SK-N-SH (cell line): Measurements from ENCODE around the gene TMEM190. TPM values are rescaled to one million over a fixed set of nuclear protein-coding genes. Genes with fewer than 3 reads are reported as not detected.

Experiments used
- CTCF ChIA-PET: fragments of 300-600, 350-600 bp; formaldehyde crosslinking; extraction: SDS; loops from one replicate; lab custom pipeline; 2021; lab: Yijun Ruan, JAX
- POLR2A ChIA-PET: fragments of 350-600 bp; sonication (Branson Sonifier 250); formaldehyde crosslinking; extraction: SDS; loops from one replicate; lab custom pipeline; 2020; ENCODE audit warnings: antibody characterized with exemption, inconsistent platforms; lab: Yijun Ruan, JAX
- DNase-seq: peaks from one replicate; pipeline ENCODE4 v3.0.0; 2012
- H2AFZ ChIP-seq: fragments of 200-600 bp; sonication (generic); 2 replicates; pipeline ENCODE4 v1.8.1; 2016; ENCODE audit warnings: antibody characterized with exemption, mild to moderate bottlenecking, low read depth
- H3F3A ChIP-seq: fragments of 200-600 bp; sonication (generic); replicated peaks from 2 replicates; pipeline ENCODE3; 2016; ENCODE audit warnings: antibody characterized with exemption, mild to moderate bottlenecking; ENCODE audit not compliant: insufficient read depth
- H3K27ac ChIP-seq, 2 experiments: fragments of 200-500 bp in 1 of 2; fragments of 200-600 bp in 1 of 2; sonication (Bioruptor generic) in 1 of 2; sonication (generic), shearing (Covaris generic) in 1 of 2; 2 replicates each; pipeline versions ENCODE4 v1.5.1 to v1.6.1; 2014 to 2016; ENCODE audit warnings: low read depth in 2 of 2, inconsistent platforms in 1 of 2, low read length in 1 of 2, mild to moderate bottlenecking in 1 of 2, mixed read lengths in 1 of 2
- H3K27me3 ChIP-seq: fragments of 200-600 bp; sonication (generic), shearing (Covaris generic); 2 replicates; pipeline ENCODE4 v1.6.1; 2016; ENCODE audit warnings: mixed run types; ENCODE audit not compliant: insufficient read depth
- H3K36me3 ChIP-seq, 2 experiments: fragments of 200-500 bp in 1 of 2; fragments of 200-600 bp in 1 of 2; sonication (Bioruptor generic) in 1 of 2; sonication (generic) in 1 of 2; replicated peaks in 1 of 2; 2 replicates each; pipeline versions ENCODE3 to v1.5.1; 2014 to 2016; ENCODE audit warnings: low read length in 1 of 2, mild to moderate bottlenecking in 1 of 2; ENCODE audit not compliant: insufficient read depth in 2 of 2, control insufficient read depth in 1 of 2
- H3K4me1 ChIP-seq, 2 experiments: fragments of 200-500 bp in 1 of 2; fragments of 200-600 bp in 1 of 2; sonication (Bioruptor generic) in 1 of 2; sonication (generic), shearing (Covaris generic) in 1 of 2; 2 replicates each; pipeline versions ENCODE4 v1.5.1 to v1.6.1; 2014 to 2016; ENCODE audit warnings: low read depth in 1 of 2, low read length in 1 of 2, mixed run types in 1 of 2; ENCODE audit not compliant: insufficient read depth in 2 of 2, control insufficient read depth in 1 of 2
- H3K4me2 ChIP-seq: fragments of 200-600 bp; sonication (generic), shearing (Covaris generic); 2 replicates; pipeline ENCODE4 v1.6.1; 2017; ENCODE audit warnings: mixed run types
- H3K4me3 ChIP-seq, 2 experiments: fragments of 200-500 bp in 1 of 2; fragments of 200-600 bp in 1 of 2; sonication (Bioruptor generic) in 1 of 2; sonication (generic), shearing (Covaris generic) in 1 of 2; 2 replicates each; pipeline versions ENCODE4 v1.5.1 to v1.8.1; 2014 to 2016; ENCODE audit warnings: low read depth in 2 of 2, inconsistent platforms in 1 of 2, low read length in 1 of 2, mild to moderate bottlenecking in 1 of 2, mixed read lengths in 1 of 2, moderate library complexity in 1 of 2
- H3K79me2 ChIP-seq: fragments of 200-600 bp; sonication (generic); 2 replicates; pipeline ENCODE4 v1.8.1; 2017; ENCODE audit warnings: mild to moderate bottlenecking; ENCODE audit not compliant: insufficient read depth
- H3K9ac ChIP-seq: fragments of 200-600 bp; sonication (generic); 2 replicates; pipeline ENCODE4 v1.6.1; 2017; ENCODE audit warnings: mixed run types
- H3K9me2 ChIP-seq: fragments of 200-600 bp; sonication (generic); 2 replicates; pipeline ENCODE4 v1.6.1; 2017; ENCODE audit warnings: mixed run types
- H3K9me3 ChIP-seq: fragments of 200-600 bp; sonication (generic); 2 replicates; pipeline ENCODE4 v1.6.1; 2017; ENCODE audit warnings: mixed run types, mild to moderate bottlenecking, moderate library complexity
- H4K20me1 ChIP-seq: fragments of 200-600 bp; sonication (generic); 2 replicates; pipeline ENCODE4 v1.6.1; 2017; ENCODE audit warnings: mild to moderate bottlenecking, mixed run types; ENCODE audit not compliant: insufficient read depth
- EP300 ChIP-seq, 2 experiments: IDR thresholded peaks; 2 replicates each; pipeline versions ENCODE4 v1.4.0 to v1.6.1; 2012; ENCODE audit warnings: borderline replicate concordance in 1 of 2, low read depth in 1 of 2, low read length in 1 of 2
- EZH2phosphoT487 ChIP-seq: fragments of 200-600 bp; sonication (generic); IDR thresholded peaks from 2 replicates; pipeline ENCODE4 v1.6.1; 2017; ENCODE audit warnings: low read depth, mixed run types, mild to moderate bottlenecking, antibody characterized with exemption, moderate library complexity, borderline replicate concordance
- FOSL2 ChIP-seq: IDR thresholded peaks from 2 replicates; pipeline ENCODE4 v1.4.0; 2012; ENCODE audit warnings: low read depth, mild to moderate bottlenecking, moderate library complexity, borderline replicate concordance
- FOXM1 ChIP-seq: IDR thresholded peaks from 2 replicates; pipeline ENCODE4 v1.4.0; 2012; ENCODE audit warnings: low read depth, mild to moderate bottlenecking
- GATA2 ChIP-seq: sonication (generic); formaldehyde crosslinking; IDR thresholded peaks from 2 replicates; pipeline ENCODE4 v1.5.0; 2020; ENCODE audit warnings: mild to moderate bottlenecking, missing genetic modification reagents
- NFIC ChIP-seq: IDR thresholded peaks from 2 replicates; pipeline ENCODE4 v1.4.0; 2012; ENCODE audit warnings: borderline replicate concordance
- NRF1 ChIP-seq: IDR thresholded peaks from 2 replicates; pipeline ENCODE4 v1.6.1; 2012; ENCODE audit warnings: low read depth, mild to moderate bottlenecking, low read length
- RCOR1 ChIP-seq: fragments of 150-350 bp; IDR thresholded peaks from 2 replicates; pipeline ENCODE4 v1.6.1; 2017; ENCODE audit warnings: antibody characterized with exemption, low read length
- SIN3A ChIP-seq: IDR thresholded peaks from 2 replicates; pipeline ENCODE4 v1.6.1; 2012; ENCODE audit warnings: low read depth, mild to moderate bottlenecking, low read length, moderate library complexity, borderline replicate concordance
- TCF12 ChIP-seq: IDR thresholded peaks from 2 replicates; pipeline ENCODE4 v1.4.0; 2012
- TEAD4 ChIP-seq: IDR thresholded peaks from 2 replicates; pipeline ENCODE4 v1.4.0; 2012; ENCODE audit warnings: mild to moderate bottlenecking, borderline replicate concordance; ENCODE audit not compliant: insufficient read depth
- YY1 ChIP-seq: IDR thresholded peaks from 2 replicates; pipeline ENCODE4 v1.4.0; 2012; ENCODE audit warnings: low read depth, mild to moderate bottlenecking
- WGBS: methylation state at CpG from one replicate; pipeline ENCODE4 v1.1.6; 2017; ENCODE audit warnings: low lambda C conversion rate; 5-methylcytosine and 5-hydroxymethylcytosine counted together
- polyA plus RNA-seq, 3 experiments: library from polyadenylated mRNA; depleted of rRNA; stranded (reverse); fragments of >200 nt; gene quantifications; 2 replicates each; pipeline ENCODE4 v1.2.3, GENCODE V29; 2012
- TF ChIP-seq, protein P1 (sequence below): IDR thresholded peaks from 2 replicates; pipeline ENCODE4 v1.6.1; 2012; ENCODE audit warnings: mild to moderate bottlenecking, low read depth, low read length, moderate library complexity
- TF ChIP-seq, protein P2 (sequence below): fragments of 150-350 bp; IDR thresholded peaks from 2 replicates; pipeline ENCODE4 v1.6.1; 2017; ENCODE audit warnings: antibody characterized with exemption, low read length, low read depth, borderline replicate concordance

Gene TMEM190
- polyA plus RNA-seq, 1 of the 3 experiments (the other 2 are of a cell fraction) = 0.77 TPM

DNA sequence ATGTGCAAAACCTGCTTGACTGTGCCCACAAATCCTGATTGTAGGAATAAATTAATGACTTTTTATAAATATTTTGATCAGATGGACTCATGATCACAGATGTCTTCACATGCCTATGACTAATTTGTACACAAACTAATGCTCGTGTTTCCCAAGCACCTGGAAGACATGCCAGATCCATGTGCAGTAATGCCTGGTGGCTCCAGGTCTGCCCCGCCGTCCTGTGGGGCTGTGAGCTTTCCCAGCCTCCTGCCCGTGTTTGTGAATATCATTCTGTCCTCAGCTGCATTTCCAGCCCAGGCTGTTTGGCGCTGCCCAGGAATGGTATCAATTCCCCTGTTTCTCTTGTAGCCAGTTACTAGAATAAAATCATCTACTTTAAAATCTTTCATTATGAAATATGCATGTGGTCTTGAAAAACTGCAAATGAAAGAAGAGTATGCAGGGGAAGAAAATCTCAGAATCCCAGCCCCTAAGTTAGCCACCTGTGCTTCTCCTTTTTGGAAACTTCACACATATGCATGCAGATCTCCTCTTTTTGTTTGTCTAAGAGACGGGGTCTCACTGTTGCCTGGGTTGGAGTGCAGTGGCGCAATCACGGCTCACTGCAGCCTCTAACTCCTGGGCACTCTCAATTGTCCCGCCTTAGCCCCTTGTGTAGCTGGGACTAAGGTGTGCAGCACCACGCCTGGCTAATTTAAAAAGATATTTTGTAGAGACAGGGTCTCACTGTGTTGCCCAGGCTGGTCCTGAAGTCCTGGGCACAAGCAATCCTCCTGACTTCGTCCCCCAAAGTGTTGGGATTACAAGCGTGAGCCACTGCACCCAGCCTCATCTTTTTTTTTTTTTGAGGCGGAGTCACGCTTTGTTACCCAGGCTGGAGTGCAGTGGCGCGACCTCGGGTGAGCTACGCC lies 15.3 kb downstream of the TMEM190 start:
- Histone ChIP-seq H3K4me2 (no peak overlapping the region), H3K4me3 (no peak overlapping the region), H3K27ac (no peak overlapping the region), H2AFZ (no peak overlapping the region), H3K36me3 (peaks cover 36 to 41% of the 10 kb centered on the region in 2 experiments), H3K4me1 (peaks cover 19 to 40% of the 10 kb centered on the region in 2 experiments; a peak in 3 of 4 replicates), H4K20me1 (peaks cover 55% of the 10 kb centered on the region), H3K9ac (no peak overlapping the region), H3K27me3 (no peaks in the 10 kb centered on the region), H3K79me2 (peaks cover 36% of the 10 kb centered on the region), H3K9me3 (no peaks in the 10 kb centered on the region), H3K9me2 (no peaks in the 10 kb centered on the region), H3F3A (peaks cover 42% of the 10 kb centered on the region)
- 86% methylated on average over 17 of the region's 18 CpGs for WGBS
- POLR2A ChIA-PET = interaction anchor here (1.6 to 4.5 kb wide), 2 partner anchors 8 to 15 kb away, joined by 8 to 33 read pairs; partner anchors contain the start of gene UBE2S
- CTCF ChIA-PET = interaction anchor here (0.5 to 1.8 kb wide), 4 partner anchors 11 to 112 kb away, joined by 3 to 5 read pairs (median 3); no protein-coding TSS in a partner anchor
- no peak for TF ChIP-seq TEAD4
- DNase-seq = peak; percentile 25

DNA sequence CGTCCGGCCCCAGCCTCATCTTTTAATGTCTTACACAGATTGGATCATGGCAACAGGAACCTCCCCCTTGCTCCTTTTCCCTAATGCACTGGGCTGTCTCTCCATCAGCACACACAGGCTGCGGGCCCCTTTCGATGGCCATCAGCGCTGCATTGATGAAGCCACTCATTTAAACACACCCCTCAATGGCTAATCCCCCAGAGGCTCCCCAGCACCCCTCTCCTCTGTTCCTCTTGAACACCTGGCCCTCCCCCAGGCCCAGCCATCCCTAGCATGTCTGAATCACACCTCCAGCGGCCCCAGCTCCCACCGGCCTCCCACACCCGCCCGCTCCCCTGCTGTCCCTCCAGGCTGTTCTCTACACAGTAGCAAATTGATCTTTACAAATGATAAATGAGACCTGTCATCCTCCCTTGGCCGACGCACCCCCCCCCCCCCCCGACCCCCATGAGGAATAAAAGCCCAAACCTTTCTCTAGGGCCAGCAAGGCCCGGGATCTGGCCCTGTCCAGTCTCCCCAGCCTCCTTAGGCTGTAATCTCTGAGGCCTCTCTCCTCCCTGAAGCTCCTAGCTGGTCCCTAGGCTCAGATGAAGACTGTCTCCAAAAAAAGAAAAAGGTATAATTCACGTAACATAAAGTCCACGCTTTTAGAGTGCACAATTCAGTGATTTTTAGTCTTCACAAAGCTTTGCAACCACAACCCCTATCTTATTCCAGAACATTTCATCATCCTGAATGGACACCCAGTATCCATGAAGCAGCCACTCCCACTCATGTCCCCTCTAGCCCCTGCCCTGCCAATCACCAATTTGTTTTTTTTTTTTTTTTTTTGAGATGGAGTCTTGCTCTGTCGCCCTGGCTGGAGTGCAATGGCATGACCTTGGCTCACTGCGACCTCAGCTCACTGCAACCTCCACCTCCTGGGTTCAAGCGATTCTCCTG lies 16.5 kb downstream of the TMEM190 start:
- H3F3A ChIP-seq = peaks cover 42% of the 10 kb centered on the region
- ChIA-PET POLR2A (interaction anchor here (0.7 to 4.5 kb wide), 2 partner anchors 9 to 14 kb away, joined by 4 to 33 read pairs; partner anchors contain the start of gene UBE2S), CTCF (interaction anchor here (0.5 to 2.5 kb wide), 3 partner anchors 9 to 252 kb away, joined by 3 to 12 read pairs (median 3); no protein-coding TSS in a partner anchor)
- no peak overlapping the region for H3K27ac ChIP-seq
- TF ChIP-seq YY1 = no peak
- TF ChIP-seq, protein P1, sequence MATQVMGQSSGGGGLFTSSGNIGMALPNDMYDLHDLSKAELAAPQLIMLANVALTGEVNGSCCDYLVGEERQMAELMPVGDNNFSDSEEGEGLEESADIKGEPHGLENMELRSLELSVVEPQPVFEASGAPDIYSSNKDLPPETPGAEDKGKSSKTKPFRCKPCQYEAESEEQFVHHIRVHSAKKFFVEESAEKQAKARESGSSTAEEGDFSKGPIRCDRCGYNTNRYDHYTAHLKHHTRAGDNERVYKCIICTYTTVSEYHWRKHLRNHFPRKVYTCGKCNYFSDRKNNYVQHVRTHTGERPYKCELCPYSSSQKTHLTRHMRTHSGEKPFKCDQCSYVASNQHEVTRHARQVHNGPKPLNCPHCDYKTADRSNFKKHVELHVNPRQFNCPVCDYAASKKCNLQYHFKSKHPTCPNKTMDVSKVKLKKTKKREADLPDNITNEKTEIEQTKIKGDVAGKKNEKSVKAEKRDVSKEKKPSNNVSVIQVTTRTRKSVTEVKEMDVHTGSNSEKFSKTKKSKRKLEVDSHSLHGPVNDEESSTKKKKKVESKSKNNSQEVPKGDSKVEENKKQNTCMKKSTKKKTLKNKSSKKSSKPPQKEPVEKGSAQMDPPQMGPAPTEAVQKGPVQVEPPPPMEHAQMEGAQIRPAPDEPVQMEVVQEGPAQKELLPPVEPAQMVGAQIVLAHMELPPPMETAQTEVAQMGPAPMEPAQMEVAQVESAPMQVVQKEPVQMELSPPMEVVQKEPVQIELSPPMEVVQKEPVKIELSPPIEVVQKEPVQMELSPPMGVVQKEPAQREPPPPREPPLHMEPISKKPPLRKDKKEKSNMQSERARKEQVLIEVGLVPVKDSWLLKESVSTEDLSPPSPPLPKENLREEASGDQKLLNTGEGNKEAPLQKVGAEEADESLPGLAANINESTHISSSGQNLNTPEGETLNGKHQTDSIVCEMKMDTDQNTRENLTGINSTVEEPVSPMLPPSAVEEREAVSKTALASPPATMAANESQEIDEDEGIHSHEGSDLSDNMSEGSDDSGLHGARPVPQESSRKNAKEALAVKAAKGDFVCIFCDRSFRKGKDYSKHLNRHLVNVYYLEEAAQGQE = no peak
- no peak for TF ChIP-seq RCOR1
- TF ChIP-seq TCF12 = no peak
- no peak for TF ChIP-seq GATA2 (CRISPR knock-in tag)
- TF ChIP-seq EP300 (IDR thresholded peaks at IDR 0.05; ENCODE audit: borderline replicate concordance in 1 of 2, low read depth in 1 of 2, low read length in 1 of 2) = no peak
- no peak for TF ChIP-seq FOSL2
- no peak for TF ChIP-seq NFIC
- no peak for TF ChIP-seq NRF1
- TF ChIP-seq, protein P2, sequence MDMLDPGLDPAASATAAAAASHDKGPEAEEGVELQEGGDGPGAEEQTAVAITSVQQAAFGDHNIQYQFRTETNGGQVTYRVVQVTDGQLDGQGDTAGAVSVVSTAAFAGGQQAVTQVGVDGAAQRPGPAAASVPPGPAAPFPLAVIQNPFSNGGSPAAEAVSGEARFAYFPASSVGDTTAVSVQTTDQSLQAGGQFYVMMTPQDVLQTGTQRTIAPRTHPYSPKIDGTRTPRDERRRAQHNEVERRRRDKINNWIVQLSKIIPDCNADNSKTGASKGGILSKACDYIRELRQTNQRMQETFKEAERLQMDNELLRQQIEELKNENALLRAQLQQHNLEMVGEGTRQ = no peak
- TF ChIP-seq SIN3A = no peak
- TF ChIP-seq FOXM1 = no peak
- TF ChIP-seq EZH2phosphoT487 = no peak
- H3K27me3 ChIP-seq = no peaks in the 10 kb centered on the region
- peaks cover 24 to 30% of the 10 kb centered on the region in 2 experiments for H3K36me3 ChIP-seq
- no peaks in the 10 kb centered on the region for H3K9me2 ChIP-seq
- H3K4me3 ChIP-seq = no peak overlapping the region
- no peaks in the 10 kb centered on the region for H3K9me3 ChIP-seq
- DNase-seq = peak; percentile 42
- H3K9ac ChIP-seq = no peak overlapping the region
- peaks cover 14 to 28% of the 10 kb centered on the region in 2 experiments; a peak in 3 of 4 replicates for H3K4me1 ChIP-seq
- peaks cover 44% of the 10 kb centered on the region for H4K20me1 ChIP-seq
- H3K4me2 ChIP-seq = no peak overlapping the region
- peaks cover 24% of the 10 kb centered on the region for H3K79me2 ChIP-seq
- 85% methylated on average over 18 of the region's 18 CpGs for WGBS
- H2AFZ ChIP-seq = no peak overlapping the region
